Adipose tissue (tissue), 3 donors: ENCODE data around the gene KIAA1958. TPM values are rescaled to one million over a fixed set of nuclear protein-coding genes. Genes with fewer than 3 reads are reported as not detected.

Experiments
- H3K27ac ChIP-seq: one replicate; pipeline ENCODE4 v1.5.1; 2013; ENCODE audit warnings: low read depth, low read length
- WGBS, 3 donors: extraction: QIAGEN DNeasy Blood & Tissue Kit; methylation state at CpG; one replicate each; pipeline ENCODE4 v1.1.7; 2013; 5-methylcytosine and 5-hydroxymethylcytosine counted together
- polyA plus RNA-seq, 3 donors: library from polyadenylated mRNA; stranded (reverse); fragments of 200-250 nt; gene quantifications; one replicate each; pipeline ENCODE4 v1.2.3, GENCODE V29; 2013
- donor health status: healthy with polysubstance abuse.
- donor health status: Bipolar disorder and iron deficiency.
- donor health status: healthy.

Gene KIAA1958, protein sequence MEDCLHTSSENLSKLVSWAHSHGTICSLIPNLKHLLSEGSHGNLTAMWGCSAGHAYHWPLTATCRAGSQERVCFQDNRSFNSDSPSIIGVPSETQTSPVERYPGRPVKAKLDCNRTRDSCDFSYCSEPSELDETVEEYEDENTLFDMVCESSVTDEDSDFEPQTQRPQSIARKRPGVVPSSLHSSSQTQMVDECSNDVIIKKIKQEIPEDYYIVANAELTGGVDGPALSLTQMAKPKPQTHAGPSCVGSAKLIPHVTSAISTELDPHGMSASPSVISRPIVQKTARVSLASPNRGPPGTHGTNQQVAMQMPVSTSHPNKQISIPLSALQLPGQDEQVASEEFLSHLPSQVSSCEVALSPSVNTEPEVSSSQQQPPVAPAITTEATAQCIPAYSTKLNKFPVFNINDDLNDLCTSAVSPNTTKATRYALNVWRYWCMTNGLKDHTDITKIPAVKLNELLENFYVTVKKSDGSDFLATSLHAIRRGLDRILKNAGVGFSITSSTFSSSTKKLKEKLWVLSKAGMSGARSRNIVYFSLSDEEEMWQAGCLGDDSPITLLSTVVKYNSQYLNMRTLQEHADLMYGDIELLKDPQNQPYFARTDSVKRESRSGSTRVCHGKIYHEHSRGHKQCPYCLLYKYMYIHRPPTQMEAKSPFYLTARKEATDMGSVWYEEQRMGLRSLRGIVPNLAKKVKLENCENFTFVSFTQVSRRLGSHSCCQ
- 1 to 10 TPM in 1 of 3 donors, under 1 TPM in 2; 0.82 to 1.2 (median 0.90) TPM for polyA plus RNA-seq

DNA sequence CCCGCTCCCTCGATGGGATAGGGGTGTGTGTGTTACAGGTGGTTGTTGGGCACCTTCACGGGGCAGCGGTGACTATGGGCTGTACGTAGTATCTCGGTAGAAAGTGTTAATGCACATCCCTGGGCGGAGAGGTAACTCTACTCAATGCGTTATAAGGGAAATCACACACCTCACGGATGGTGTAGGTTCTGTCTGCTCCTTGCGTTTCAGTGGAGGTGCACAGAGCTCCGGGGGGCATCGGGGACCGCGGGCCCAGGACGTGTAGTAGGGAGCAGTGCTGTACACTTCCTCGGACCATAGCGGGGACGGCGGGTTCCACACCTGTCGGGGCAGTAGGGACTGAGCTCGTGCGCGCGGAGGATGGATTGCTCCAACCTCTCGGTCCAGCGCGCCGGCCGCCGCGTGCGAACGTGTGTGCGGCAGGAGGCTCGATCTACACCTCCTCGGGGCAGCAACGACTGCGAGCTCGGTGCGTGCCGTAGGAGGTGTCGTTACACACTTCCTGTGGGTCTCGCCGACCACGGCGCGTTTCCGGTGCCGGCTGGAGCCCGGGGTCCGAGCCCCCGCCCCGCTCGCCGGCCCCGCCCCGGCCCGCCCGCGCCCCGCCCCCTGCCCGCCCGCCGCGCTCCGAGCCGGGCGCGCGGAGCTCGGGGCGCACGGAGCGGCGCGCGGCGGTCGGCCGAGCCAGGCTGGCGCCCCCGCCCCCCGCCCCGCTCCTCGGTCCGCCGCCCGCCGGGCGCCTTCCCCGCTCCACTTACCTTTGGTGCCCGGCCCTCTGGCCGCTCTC is at the start of gene KIAA1958:
Gene KIAA1958 (plus strand): TSS at position 607 of the 787 bp plus-strand sequence. CDS start 87,254 bp downstream, outside the sequence.
- 1 to 5% (median 2%) methylated on average over 56 to 89 of the region's 93 CpGs for WGBS, 3 donors

DNA sequence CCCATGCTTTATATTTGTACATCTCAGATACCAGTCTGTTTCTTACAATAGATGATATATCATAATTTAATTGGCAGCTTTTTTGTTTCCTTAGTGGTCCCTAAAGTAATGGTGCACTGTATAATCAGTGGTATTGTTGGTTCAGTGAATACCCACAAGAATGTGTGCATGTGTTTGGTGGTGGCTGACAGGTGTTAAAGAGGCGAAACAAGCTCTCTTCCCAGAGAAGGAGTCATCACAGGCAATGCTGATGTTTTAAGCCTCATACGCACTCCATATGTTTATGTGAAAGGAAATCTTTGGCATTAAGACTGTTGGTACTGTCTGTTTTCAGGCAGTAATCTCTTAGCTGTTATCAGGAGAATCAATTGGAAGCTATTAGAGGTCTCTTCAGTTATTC is 49.2 kb upstream of the KIAA1958 start:
- WGBS, 3 donors, result 97 to 100% (median 100%) methylated on average over 2 of the region's 2 CpGs
- H3K27ac ChIP-seq, result no peak overlapping the region

More for the DNA sequence above, at the start of gene KIAA1958:
- no peak within 1 kb of the TSS for H3K27ac ChIP-seq

DNA sequence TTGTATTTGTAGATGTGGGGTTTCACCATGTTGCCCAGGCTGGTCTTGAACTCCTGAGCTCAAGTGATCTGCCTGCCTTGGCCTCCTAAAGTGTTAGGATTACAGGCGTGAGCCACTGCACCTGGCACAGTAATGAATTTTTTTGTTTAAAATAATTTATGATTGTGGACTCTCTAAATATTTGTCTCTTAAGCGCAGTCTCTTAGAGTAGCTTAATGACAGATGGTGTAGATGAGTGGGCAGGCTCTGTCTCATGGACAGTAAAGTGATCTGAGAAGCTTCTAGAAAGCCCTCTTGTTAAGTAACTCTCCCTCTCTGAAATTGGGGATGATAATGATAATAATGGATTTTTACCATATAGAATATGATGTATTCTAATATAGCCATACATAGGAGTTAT is 47.5 kb upstream of the KIAA1958 start:
- WGBS, 3 donors, result 80 to 98% (median 96%) methylated on average over 2 of the region's 2 CpGs
- no peak overlapping the region for H3K27ac ChIP-seq

DNA sequence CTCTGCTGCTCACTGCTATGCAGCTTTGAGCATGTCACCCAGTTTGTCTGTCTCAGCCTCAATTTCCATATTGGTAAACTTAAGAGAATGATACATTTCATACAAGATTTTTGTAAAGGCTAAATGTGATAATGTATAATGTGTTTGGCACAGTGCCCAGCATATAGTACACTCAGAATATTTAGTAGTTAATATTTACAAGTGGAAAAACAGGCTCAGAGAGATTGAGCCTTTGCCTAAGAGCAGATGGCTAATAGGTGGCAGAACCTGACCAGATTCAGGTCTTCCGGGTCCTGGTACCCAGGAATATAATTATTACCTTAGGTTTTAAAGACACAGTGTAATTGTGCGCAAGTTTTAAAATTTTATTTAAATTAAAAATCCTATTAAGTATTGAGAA is 46.8 kb upstream of the KIAA1958 start:
- WGBS, 3 donors, result 55 to 98% (median 93%) methylated on average over 2 of the region's 2 CpGs
- H3K27ac ChIP-seq, result no peak overlapping the region

DNA sequence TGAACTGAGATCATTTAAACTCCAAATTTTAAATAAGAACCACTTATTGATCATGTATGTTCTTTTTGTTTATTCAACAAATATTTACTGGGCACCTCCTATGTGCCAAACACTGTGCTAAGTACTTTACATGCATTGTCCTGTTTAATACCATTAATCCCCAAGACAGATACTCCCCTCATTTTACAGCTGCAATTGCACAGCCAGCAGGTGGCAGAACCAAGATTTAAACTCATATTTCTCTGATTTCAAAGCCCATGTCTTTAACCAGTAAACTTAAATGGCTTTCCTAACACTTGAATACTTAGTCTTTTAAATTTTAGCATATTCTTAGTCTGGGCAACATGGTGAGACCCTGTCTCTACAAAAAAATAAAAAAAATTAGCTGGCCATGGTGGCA is 43.4 kb upstream of the KIAA1958 start:
- no peak overlapping the region for H3K27ac ChIP-seq

DNA sequence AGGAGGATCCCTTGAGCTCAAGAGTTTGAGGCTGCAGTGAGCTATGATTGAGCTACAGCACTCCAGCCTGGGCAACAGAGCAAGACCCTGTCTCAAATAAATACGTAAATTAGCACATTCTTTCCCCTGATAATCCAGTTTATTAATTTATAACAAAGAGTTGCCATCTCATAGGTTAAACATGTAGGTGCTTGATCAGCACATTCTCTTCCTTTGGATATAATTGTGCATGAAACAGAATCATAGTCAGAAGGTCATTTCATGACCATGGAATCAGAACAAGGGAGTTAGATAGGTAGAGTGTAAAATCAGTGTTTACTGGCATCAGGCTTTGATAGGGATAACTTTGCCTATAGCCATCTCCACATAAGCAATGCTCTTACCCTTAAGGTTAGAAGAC is 43.0 kb upstream of the KIAA1958 start:
- WGBS, 3 donors, result 89 to 92% (median 91%) methylated on average over 1 of the region's 1 CpG
- no peak overlapping the region for H3K27ac ChIP-seq

DNA sequence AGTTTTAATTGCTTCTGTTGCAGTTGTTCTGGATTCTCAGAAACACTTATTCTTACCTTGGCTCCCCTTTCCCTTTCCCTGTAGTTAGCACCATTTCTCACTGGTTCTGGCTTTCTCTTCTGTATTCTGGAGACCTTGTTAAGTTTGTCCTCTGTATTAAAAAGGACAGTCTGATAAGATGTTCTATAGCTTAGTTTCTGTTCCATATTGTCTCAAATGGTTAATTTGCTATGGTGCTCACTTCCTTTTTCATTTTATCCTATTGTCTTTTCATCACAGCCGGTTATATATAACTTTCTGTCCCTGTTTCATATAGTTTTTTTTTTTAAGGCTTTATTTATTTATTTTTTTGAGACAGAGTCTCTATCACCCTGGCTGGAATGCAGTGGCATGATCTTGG is 41.4 kb upstream of the KIAA1958 start:
- no peak overlapping the region for H3K27ac ChIP-seq
- 34 to 83% (median 43%) methylated on average over 1 of the region's 1 CpG for WGBS, 3 donors

DNA sequence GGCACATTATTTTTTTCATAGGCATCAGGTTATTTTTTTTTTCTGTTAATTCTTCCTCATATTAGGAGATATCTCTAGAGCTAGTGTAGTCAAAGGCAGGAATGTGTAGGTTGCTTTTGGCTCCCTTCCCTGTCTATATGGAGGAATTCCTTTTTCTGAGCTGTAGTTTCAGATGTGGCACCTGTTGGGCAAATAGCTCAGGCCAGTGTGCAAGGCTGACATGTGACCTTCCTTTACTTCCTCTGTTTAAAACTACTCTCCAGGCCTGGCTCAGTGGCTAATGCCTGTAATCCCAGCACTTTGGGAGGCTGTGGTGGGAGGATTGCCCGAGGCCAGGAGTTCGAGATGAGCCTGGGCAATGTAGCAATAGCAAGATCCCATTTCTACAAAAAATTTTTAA is 40.5 kb upstream of the KIAA1958 start:
- WGBS, 3 donors, result 79 to 95% (median 95%) methylated on average over 2 of the region's 2 CpGs

DNA sequence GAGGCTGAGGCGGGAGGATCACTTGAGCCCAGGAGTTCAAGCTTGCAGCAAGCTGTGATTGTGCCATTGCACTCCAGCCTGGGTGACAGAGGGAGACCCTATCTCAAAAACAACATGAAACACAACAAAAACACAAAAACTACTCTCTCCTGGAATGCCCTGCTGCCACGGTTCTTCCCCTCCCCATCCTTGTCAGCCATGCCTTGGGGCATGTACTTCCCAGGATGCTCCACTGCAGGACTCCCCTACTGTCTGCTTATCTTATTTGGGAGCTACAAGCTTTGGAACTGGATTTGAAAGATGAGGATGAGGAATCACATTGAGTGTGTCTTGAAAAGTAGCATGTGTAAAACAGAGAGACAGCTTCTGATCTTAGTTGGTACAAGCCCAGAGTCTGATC is 40.1 kb upstream of the KIAA1958 start:
- no peak overlapping the region for H3K27ac ChIP-seq
- 87 to 93% (median 88%) methylated on average over 2 of the region's 2 CpGs for WGBS, 3 donors

More for the DNA sequence above, 40.5 kb upstream of the KIAA1958 start:
- no peak overlapping the region for H3K27ac ChIP-seq

DNA sequence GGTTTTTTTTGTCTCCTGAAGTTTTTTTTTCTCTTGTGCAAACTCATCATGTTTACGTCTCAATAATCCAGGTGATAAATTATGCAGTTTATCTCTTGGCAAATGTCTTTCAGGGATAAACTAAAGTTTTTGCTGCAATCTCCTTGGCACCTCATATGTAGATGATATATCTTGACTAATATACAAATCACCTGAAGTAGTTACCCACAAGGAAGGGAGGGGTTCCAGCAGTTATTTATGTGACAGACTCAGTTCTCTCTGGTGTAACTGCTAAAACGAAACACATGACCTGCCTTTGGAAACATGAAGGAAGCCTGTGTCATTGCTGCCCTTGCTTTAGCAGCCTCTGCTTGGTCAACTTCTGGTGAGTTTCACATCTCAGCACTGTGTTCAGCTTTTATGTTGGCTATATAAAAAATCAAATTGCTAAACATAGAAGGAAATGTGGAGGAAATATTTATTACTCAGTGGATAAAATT is 39.3 kb upstream of the KIAA1958 start:
- no peak overlapping the region for H3K27ac ChIP-seq
- WGBS, 3 donors, result 23 to 40% (median 37%) methylated on average over 2 of the region's 2 CpGs

DNA sequence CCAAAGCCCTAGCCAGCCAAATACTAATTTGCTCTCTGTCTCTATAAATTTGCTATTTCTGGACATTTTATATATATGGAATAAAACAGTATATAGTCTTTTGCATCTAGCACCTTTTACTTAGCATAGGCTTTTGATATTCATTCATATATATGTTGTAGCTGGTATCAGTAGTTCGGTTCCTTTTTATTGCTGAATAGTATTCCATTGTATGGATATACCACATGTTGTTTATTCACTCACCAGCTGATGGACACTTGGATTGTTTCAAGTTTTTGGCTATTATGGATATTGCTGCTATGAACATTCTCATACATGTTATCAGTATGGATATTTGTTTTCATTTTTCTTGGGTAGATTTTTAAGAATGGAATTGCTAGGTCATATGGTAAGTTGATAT is 23.8 kb upstream of the KIAA1958 start:
- H3K27ac ChIP-seq, result no peak overlapping the region
- WGBS, 3 donors, result 96 to 100% (median 100%) methylated on average over 1 of the region's 1 CpG

DNA sequence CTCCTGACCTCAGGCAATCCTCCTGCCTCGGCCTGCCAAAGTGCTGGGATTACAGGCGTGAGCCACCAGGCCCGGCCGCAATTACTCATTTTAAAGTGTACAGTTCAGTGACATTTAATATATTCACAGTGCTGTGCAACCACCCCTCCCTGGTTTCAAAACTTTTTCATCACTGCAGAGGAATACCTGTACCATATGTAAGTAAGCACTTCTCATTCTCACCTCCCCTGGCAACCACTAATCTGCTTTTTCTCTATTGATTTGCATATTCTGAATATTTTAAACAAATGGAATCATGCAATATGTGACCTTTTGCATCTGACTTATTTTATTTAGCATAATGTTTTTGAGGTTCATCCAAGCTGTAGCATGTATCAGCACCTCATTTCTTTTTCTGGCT is 21.3 kb upstream of the KIAA1958 start:
- no peak overlapping the region for H3K27ac ChIP-seq
- 92 to 98% (median 97%) methylated on average over 4 of the region's 4 CpGs for WGBS, 3 donors

DNA sequence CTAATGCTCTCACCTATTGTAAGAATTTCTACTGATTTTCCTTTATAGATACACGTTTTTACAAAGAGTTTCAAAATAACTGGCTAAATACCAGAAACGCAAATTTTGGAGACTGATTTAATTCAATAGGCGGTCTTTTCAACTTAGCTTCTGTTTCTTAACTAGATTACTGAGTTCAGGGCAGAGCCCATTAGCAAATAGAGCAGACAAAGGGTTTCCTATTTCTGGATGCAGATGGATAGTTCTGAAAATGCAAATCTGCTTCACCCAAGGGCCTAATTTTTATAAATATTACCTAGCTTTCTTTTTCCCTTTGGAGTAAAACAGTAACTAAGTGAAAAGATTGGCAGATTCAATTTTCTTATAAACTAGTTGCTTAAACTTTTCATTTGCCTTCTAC is 13.6 kb upstream of the KIAA1958 start:
- WGBS, 3 donors, result 86 to 88% (median 88%) methylated on average over 3 of the region's 3 CpGs
- H3K27ac ChIP-seq, result no peak overlapping the region

DNA sequence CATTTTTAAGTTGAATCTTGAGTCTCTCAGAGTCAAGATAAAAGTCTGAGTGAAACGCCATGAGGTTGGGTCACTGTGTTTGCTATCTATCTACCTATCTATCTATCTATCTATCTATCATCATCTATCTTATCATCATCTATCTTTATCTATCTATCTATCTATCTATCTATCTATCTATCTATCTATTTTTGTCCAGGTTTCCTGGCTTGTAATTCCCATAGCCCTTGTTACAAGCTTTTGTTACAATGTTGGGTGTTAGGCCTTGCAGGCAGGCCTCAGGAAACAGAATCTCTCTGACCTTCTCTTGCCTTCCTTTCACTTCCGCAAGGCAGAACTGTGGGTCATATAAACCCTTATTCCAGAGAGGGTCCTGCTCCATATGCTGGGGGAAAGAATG is 12.6 kb upstream of the KIAA1958 start:
- WGBS, 3 donors, result 98 to 100% (median 99%) methylated on average over 2 of the region's 2 CpGs
- H3K27ac ChIP-seq, result no peak overlapping the region

DNA sequence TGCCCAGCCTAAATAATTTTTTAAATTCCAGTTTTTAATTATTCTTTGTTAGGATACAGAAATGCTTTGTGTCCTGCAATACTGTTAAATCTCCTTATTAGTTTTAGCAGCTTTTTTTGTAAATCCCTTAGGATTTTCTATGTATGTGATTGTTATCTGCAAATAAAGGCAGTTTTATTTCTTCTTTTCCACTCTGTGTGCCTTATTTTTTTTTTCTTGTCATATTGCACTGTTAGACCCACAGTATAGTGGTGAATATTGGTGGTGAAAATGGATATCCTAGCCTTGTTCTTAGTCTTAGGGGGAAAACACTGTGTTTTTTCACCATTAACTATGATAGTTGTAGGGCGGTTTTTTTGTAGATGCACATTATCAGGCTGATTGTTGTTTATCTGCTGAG is 11.3 kb upstream of the KIAA1958 start:
- WGBS, 3 donors, result 96 to 98% (median 97%) methylated on average over 1 of the region's 1 CpG
- H3K27ac ChIP-seq, result no peak overlapping the region

DNA sequence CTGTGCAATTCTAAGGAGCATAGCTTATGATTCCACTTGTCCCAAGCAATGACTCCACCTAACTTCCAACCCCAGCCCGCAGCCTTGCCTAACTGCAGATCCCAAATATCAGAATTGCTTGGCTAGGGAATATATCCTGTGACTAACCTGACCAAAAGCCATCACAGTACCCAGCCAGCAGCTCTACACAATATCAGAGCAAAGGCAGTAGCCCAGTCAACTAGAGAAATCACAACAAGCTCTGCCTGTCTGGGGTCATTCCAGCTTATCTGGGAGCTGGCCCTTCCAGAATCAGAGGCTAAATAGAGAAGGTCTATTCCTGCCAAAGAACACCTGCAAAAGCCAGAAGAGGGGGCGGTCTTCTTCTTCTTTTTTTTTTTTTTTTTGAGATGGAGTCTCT is 9.3 kb upstream of the KIAA1958 start:
- WGBS, 3 donors, result 91 to 98% (median 96%) methylated on average over 2 of the region's 2 CpGs
- H3K27ac ChIP-seq, result no peak overlapping the region

DNA sequence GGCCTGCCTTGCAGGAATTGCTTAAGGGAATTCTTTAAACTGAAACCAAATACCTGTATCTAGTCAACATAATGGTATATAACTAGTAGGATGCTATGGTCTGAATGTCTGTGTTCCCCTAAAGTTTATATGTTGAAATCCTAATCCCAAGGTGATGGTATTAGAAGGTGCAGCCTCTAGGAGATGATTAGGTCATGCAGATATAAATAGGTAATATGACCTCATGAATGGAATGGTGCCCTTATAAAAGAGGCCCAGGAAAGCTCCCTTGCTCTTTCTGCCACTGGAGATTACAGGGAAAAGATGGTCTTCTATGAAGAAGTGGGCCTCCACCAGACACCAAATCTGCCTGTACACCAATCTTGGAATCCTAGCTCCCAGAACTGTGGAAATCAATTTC is 7.4 kb upstream of the KIAA1958 start:
- no peak overlapping the region for H3K27ac ChIP-seq

DNA sequence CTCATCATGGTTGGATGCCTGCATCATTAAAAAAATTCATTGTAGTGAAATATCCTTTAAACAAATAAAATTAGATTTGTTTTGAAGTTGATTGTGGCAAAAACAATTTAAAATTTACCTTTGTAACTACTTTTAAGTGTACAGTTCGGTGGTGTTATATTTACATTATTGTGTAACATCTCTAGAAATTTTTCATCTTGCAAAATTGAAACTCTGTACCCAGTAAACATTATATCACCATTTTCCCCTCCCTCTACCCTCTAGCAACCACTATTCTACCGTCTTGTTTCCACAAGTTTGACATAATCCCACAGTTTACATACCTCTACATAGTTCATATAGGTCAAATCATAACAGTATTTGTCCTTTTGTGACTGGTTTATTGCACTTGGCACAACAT is 2.0 kb upstream of the KIAA1958 start:
- 68 to 86% (median 72%) methylated on average over 2 of the region's 2 CpGs for WGBS, 3 donors

DNA sequence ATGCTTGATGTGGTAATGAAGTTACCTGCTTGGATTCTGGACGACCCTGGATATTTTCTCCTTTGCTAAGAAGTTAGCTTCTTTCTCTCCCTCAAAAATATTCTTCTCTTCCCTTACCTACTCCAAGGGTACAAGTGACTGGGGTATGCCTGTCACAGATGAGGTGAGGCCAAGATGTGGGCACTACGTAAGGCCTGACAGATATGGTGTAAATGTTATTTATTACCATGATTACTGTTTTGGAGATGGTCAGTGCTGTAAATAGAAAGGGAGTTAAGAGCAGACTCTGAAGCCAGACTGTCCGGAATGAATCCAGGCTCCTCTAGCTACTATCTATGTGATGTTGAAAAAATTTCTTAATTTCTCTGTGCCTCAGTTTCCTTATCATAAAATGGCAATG is 1.1 kb upstream of the KIAA1958 start:
- no peak overlapping the region for H3K27ac ChIP-seq
- WGBS, 3 donors, result 82 to 88% (median 85%) methylated on average over 3 of the region's 3 CpGs

More for the DNA sequence above, 2.0 kb upstream of the KIAA1958 start:
- no peak overlapping the region for H3K27ac ChIP-seq
